WTC11 (cell line): ENCODE measurements around the gene EXD3. TPM values are rescaled to one million over a fixed set of nuclear protein-coding genes. Genes with fewer than 3 reads are reported as not detected.

ENCODE experiments used
- ATAC-seq: fragments of 200-7000 bp; cut with Tn5 transposase; 2 replicates; pipeline ENCODE4 v1.10.0; 2021; ENCODE audit warnings: mild to moderate bottlenecking, moderate library complexity
- CTCF ChIA-PET: fragments of 300-600 bp; sonication (Branson Sonifier 250); formaldehyde crosslinking; loops from one replicate; lab custom pipeline; 2021; ENCODE audit warnings: antibody characterized with exemption; lab: Charles Lee
- POLR2A ChIA-PET: fragments of 350-600 bp; sonication (Branson Sonifier 250); formaldehyde crosslinking; loops from one replicate; lab custom pipeline; 2021; ENCODE audit warnings: antibody characterized with exemption; lab: Charles Lee
- DNase-seq: peaks from one replicate; pipeline ENCODE4 v3.0.0; 2021; ENCODE audit warnings: low spot score
- H3K27ac Mint-ChIP-seq: 2 replicates; pipeline ENCODE4 v1.8.0; 2021; ENCODE audit warnings: mixed read lengths
- H3K27me3 Mint-ChIP-seq: 2 replicates; pipeline ENCODE4 v1.8.0; 2021; ENCODE audit warnings: low read depth, mild to moderate bottlenecking, moderate library complexity, mixed read lengths
- H3K36me3 Mint-ChIP-seq: 2 replicates; pipeline ENCODE4 v1.8.0; 2021; ENCODE audit warnings: mixed read lengths
- H3K4me1 Mint-ChIP-seq: 2 replicates; pipeline ENCODE4 v1.8.0; 2022; ENCODE audit warnings: mixed read lengths
- H3K4me3 Mint-ChIP-seq: 2 replicates; pipeline ENCODE4 v1.8.0; 2021; ENCODE audit warnings: mild to moderate bottlenecking, moderate library complexity, mixed read lengths
- H3K9me3 Mint-ChIP-seq: 2 replicates; pipeline ENCODE4 v1.8.0; 2021; ENCODE audit warnings: mixed read lengths
- FOXJ3 ChIP-seq: sonication (generic); formaldehyde crosslinking; IDR thresholded peaks from 2 replicates; pipeline ENCODE4 v1.9.0; 2021; ENCODE audit warnings: missing genetic modification reagents, mild to moderate bottlenecking, borderline replicate concordance
- NFATC4 ChIP-seq: fragments of 250-450 bp; sonication (Bioruptor Pico); IDR thresholded peaks from 2 replicates; pipeline ENCODE4 v1.9.0; 2021; ENCODE audit warnings: mild to moderate bottlenecking
- NR3C1 ChIP-seq: sonication (generic); formaldehyde crosslinking; conservative IDR thresholded peaks from 2 replicates; pipeline ENCODE4 v1.8.1; 2023; ENCODE audit warnings: low read depth, mild to moderate bottlenecking, missing genetic modification reagents
- SMAD3 ChIP-seq: sonication (generic); formaldehyde crosslinking; IDR thresholded peaks from 2 replicates; pipeline ENCODE4 v1.8.0; 2022; ENCODE audit warnings: missing genetic modification reagents, mild to moderate bottlenecking, borderline replicate concordance
- total RNA-seq: library from RNA; stranded (reverse); gene quantifications from 3 replicates; pipeline ENCODE4 v1.2.3, GENCODE V29; 2021
- TF ChIP-seq, protein P1 (sequence below): sonication (generic); formaldehyde crosslinking; IDR thresholded peaks from 2 replicates; pipeline ENCODE4 v1.8.1; 2022; ENCODE audit warnings: mild to moderate bottlenecking, missing genetic modification reagents, moderate library complexity, borderline replicate concordance
- TF ChIP-seq, protein P2 (sequence below): sonication (generic); formaldehyde crosslinking; IDR thresholded peaks from 2 replicates; pipeline ENCODE4 v1.8.0; 2022; ENCODE audit warnings: mild to moderate bottlenecking, missing genetic modification reagents
- TF ChIP-seq, protein P3 (sequence below): sonication (generic); formaldehyde crosslinking; IDR thresholded peaks from 2 replicates; pipeline ENCODE4 v1.8.1; 2022; ENCODE audit warnings: missing genetic modification reagents, borderline replicate concordance
- TF ChIP-seq, protein P4 (sequence below): sonication (generic); formaldehyde crosslinking; IDR thresholded peaks from 2 replicates; pipeline ENCODE4 v1.8.0; 2022; ENCODE audit warnings: mild to moderate bottlenecking, missing genetic modification reagents
- TF ChIP-seq, protein P5 (sequence below): sonication (generic); formaldehyde crosslinking; IDR thresholded peaks from 2 replicates; pipeline ENCODE4 v1.8.0; 2022; ENCODE audit warnings: mild to moderate bottlenecking, missing genetic modification reagents
- TF ChIP-seq, protein P6 (sequence below): fragments of 250-450 bp; sonication (Bioruptor Pico); IDR thresholded peaks from 2 replicates; pipeline ENCODE4 v1.9.0; 2021; ENCODE audit warnings: mild to moderate bottlenecking, borderline replicate concordance
- TF ChIP-seq, protein P7 (sequence below): sonication (generic); formaldehyde crosslinking; IDR thresholded peaks from 2 replicates; pipeline ENCODE4 v1.8.0; 2022; ENCODE audit warnings: missing genetic modification reagents

The EXD3 gene
- total RNA-seq, 1 experiment from 2014 or later: 21.2 TPM

DNA sequence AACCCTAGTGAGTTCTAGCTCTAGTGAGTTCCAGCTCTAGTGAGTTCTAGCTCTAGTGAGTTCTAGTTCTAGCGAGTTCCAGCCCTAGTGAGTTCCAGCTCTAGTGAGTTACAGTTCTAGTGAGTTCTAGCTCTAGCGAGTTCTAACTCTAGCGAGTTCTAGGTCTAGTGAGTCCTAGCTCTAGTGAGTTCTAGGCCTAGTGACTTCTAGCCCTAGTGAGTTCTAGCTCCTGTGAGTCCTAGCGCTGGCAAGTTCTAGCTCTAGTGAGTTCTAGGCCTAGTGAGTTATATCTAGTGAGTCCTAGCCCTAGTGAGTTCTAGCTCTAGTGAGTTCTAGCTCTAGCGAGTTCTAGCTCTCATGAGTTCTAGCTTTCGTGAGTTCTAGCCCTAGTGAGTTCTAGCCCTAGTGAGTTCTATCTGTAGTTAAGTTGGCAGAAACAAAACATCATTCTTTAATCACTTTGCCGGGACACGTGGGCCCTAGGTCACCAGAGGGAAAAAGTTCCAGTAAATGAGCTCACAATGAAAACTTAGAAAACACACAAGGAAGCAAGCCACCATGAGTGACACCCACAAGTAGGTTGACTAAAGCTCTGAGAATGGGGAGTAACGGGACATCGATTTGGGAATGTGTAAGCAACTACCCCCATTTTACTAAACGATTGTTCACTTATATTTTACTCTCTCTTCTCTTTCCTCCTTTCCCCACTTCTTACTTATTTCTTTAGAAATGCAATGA lies 47.5 kb downstream of the EXD3 start:
- Mint-ChIP-seq H3K4me3 (no peak overlapping the region), H3K27me3 (peaks cover 16% of the 10 kb centered on the region), H3K9me3 (0 out of 2 replicates have a peak, but pooled peaks cover 7% of the 10 kb centered on the region), H3K36me3 (peaks cover 8% of the 10 kb centered on the region; the same call in 1 of the 2 replicates), H3K27ac (no peak overlapping the region), H3K4me1 (no peaks in the 10 kb centered on the region)
- CTCF ChIA-PET: interaction anchor here (0.7 to 1.5 kb wide), 3 partner anchors 41 to 89 kb away, joined by 3 to 10 read pairs (median 7); partner anchors contain the start of gene NRARP
- TF ChIP-seq, protein P1, sequence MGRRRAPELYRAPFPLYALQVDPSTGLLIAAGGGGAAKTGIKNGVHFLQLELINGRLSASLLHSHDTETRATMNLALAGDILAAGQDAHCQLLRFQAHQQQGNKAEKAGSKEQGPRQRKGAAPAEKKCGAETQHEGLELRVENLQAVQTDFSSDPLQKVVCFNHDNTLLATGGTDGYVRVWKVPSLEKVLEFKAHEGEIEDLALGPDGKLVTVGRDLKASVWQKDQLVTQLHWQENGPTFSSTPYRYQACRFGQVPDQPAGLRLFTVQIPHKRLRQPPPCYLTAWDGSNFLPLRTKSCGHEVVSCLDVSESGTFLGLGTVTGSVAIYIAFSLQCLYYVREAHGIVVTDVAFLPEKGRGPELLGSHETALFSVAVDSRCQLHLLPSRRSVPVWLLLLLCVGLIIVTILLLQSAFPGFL (CRISPR knock-in tag): no peak
- DNase-seq (no peak), ATAC-seq (no peak)
- POLR2A ChIA-PET: no interaction called here

DNA sequence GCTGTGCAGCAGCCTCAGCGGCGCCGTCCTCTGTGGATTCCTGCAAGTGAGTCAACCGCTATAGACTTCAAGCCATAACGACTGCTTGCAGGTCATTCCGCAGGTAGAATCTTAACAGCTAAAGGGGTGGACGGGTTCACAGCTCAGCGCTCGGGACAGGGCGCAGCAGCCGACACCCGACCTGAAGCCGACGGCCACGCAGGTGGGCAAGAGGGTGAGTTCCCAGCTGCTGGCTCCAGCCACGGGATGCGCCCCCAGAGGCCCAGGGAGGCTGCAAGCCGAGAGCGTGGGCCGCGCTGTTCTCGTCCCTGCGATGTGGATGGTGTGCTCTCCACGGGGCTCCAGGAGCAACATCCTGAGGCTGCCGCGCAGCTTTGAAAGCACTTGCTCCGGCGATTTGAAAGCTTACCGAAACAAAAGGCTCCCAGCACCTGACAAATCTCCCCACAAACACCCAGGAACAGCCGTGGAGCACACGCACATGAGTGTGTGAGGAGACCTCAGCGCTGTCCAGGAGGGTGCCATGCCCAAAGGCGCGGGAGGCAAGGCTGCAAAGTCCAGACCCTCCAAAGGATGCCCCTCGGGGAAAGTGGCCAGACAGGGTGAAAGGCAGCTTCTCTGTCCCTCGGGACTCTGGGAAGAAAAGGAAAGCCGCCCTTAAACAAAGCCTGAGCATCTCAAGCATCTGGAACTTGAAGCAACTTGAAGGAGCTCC lies 48.7 kb downstream of the EXD3 start:
- ATAC-seq (no peak), DNase-seq (peak; percentile 20)
- Mint-ChIP-seq H3K4me1 (no peaks in the 10 kb centered on the region), H3K27ac (no peak overlapping the region), H3K9me3 (0 out of 2 replicates have a peak, but pooled peaks cover 7% of the 10 kb centered on the region), H3K27me3 (peaks cover 16% of the 10 kb centered on the region), H3K36me3 (peaks cover 8% of the 10 kb centered on the region; the same call in 1 of the 2 replicates), H3K4me3 (no peak overlapping the region)
- no peak for TF ChIP-seq NFATC4 (CRISPR knock-in tag)
- TF ChIP-seq, protein P2, sequence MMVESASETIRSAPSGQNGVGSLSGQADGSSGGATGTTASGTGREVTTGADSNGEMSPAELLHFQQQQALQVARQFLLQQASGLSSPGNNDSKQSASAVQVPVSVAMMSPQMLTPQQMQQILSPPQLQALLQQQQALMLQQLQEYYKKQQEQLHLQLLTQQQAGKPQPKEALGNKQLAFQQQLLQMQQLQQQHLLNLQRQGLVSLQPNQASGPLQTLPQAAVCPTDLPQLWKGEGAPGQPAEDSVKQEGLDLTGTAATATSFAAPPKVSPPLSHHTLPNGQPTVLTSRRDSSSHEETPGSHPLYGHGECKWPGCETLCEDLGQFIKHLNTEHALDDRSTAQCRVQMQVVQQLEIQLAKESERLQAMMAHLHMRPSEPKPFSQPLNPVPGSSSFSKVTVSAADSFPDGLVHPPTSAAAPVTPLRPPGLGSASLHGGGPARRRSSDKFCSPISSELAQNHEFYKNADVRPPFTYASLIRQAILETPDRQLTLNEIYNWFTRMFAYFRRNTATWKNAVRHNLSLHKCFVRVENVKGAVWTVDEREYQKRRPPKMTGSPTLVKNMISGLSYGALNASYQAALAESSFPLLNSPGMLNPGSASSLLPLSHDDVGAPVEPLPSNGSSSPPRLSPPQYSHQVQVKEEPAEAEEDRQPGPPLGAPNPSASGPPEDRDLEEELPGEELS: 0 out of 2 replicates have a peak, but pooled peaks have one; percentile 40
- TF ChIP-seq, protein P3, sequence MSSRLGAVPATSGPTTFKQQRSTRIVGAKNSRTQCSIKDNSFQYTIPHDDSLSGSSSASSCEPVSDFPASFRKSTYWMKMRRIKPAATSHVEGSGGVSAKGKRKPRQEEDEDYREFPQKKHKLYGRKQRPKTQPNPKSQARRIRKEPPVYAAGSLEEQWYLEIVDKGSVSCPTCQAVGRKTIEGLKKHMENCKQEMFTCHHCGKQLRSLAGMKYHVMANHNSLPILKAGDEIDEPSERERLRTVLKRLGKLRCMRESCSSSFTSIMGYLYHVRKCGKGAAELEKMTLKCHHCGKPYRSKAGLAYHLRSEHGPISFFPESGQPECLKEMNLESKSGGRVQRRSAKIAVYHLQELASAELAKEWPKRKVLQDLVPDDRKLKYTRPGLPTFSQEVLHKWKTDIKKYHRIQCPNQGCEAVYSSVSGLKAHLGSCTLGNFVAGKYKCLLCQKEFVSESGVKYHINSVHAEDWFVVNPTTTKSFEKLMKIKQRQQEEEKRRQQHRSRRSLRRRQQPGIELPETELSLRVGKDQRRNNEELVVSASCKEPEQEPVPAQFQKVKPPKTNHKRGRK (CRISPR knock-in tag): no peak
- TF ChIP-seq, protein P4, sequence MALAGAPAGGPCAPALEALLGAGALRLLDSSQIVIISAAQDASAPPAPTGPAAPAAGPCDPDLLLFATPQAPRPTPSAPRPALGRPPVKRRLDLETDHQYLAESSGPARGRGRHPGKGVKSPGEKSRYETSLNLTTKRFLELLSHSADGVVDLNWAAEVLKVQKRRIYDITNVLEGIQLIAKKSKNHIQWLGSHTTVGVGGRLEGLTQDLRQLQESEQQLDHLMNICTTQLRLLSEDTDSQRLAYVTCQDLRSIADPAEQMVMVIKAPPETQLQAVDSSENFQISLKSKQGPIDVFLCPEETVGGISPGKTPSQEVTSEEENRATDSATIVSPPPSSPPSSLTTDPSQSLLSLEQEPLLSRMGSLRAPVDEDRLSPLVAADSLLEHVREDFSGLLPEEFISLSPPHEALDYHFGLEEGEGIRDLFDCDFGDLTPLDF (CRISPR knock-in tag): no peak
- TF ChIP-seq, protein P5, sequence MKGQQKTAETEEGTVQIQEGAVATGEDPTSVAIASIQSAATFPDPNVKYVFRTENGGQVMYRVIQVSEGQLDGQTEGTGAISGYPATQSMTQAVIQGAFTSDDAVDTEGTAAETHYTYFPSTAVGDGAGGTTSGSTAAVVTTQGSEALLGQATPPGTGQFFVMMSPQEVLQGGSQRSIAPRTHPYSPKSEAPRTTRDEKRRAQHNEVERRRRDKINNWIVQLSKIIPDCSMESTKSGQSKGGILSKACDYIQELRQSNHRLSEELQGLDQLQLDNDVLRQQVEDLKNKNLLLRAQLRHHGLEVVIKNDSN (CRISPR knock-in tag): no peak
- no peak for TF ChIP-seq FOXJ3
- POLR2A ChIA-PET: no interaction called here
- CTCF ChIA-PET: interaction anchor here (0.6 to 1.5 kb wide), 5 partner anchors 49 to 154 kb away, joined by 3 to 10 read pairs (median 6); partner anchors contain the start of genes EXD3, NOXA1 and NRARP

DNA sequence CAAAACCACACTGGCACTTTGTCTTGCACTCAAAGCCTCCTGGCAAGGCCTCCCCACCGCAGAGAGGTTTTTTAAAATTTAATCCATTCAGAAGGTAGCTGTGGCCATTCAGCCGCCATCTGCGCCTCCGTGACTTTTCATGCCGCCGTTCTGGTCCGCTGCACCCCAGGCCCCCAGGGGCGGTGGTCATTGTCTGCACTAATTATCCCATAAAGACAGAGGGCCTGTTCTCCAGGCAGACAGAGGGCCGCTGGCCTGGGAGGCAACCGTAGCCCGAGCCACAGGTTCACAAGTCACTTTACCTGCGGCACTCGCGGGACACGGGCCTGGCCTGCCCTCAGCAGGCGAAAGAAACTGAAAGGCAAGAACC lies 49.4 kb downstream of the EXD3 start:
- POLR2A ChIA-PET: no interaction called here
- H3K4me3 Mint-ChIP-seq: no peak overlapping the region
- H3K4me1 Mint-ChIP-seq: no peaks in the 10 kb centered on the region
- DNase-seq (peak; percentile 11), ATAC-seq (no peak)
- CTCF ChIA-PET: interaction anchor here (0.5 to 1.5 kb wide), 5 partner anchors 22 to 155 kb away, joined by 3 to 6 read pairs (median 5); partner anchors contain the start of genes EXD3, NOXA1 and NRARP
- 0 out of 2 replicates have a peak, but pooled peaks cover 7% of the 10 kb centered on the region for H3K9me3 Mint-ChIP-seq
- H3K36me3 Mint-ChIP-seq: peaks cover 7% of the 10 kb centered on the region; the same call in 1 of the 2 replicates
- peaks cover 16% of the 10 kb centered on the region for H3K27me3 Mint-ChIP-seq
- peak overlapping the region; percentile 32; the same call in 1 of the 2 replicates for H3K27ac Mint-ChIP-seq
- TF ChIP-seq, protein P6, sequence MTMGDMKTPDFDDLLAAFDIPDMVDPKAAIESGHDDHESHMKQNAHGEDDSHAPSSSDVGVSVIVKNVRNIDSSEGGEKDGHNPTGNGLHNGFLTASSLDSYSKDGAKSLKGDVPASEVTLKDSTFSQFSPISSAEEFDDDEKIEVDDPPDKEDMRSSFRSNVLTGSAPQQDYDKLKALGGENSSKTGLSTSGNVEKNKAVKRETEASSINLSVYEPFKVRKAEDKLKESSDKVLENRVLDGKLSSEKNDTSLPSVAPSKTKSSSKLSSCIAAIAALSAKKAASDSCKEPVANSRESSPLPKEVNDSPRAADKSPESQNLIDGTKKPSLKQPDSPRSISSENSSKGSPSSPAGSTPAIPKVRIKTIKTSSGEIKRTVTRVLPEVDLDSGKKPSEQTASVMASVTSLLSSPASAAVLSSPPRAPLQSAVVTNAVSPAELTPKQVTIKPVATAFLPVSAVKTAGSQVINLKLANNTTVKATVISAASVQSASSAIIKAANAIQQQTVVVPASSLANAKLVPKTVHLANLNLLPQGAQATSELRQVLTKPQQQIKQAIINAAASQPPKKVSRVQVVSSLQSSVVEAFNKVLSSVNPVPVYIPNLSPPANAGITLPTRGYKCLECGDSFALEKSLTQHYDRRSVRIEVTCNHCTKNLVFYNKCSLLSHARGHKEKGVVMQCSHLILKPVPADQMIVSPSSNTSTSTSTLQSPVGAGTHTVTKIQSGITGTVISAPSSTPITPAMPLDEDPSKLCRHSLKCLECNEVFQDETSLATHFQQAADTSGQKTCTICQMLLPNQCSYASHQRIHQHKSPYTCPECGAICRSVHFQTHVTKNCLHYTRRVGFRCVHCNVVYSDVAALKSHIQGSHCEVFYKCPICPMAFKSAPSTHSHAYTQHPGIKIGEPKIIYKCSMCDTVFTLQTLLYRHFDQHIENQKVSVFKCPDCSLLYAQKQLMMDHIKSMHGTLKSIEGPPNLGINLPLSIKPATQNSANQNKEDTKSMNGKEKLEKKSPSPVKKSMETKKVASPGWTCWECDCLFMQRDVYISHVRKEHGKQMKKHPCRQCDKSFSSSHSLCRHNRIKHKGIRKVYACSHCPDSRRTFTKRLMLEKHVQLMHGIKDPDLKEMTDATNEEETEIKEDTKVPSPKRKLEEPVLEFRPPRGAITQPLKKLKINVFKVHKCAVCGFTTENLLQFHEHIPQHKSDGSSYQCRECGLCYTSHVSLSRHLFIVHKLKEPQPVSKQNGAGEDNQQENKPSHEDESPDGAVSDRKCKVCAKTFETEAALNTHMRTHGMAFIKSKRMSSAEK: no peak
- TF ChIP-seq, protein P7, sequence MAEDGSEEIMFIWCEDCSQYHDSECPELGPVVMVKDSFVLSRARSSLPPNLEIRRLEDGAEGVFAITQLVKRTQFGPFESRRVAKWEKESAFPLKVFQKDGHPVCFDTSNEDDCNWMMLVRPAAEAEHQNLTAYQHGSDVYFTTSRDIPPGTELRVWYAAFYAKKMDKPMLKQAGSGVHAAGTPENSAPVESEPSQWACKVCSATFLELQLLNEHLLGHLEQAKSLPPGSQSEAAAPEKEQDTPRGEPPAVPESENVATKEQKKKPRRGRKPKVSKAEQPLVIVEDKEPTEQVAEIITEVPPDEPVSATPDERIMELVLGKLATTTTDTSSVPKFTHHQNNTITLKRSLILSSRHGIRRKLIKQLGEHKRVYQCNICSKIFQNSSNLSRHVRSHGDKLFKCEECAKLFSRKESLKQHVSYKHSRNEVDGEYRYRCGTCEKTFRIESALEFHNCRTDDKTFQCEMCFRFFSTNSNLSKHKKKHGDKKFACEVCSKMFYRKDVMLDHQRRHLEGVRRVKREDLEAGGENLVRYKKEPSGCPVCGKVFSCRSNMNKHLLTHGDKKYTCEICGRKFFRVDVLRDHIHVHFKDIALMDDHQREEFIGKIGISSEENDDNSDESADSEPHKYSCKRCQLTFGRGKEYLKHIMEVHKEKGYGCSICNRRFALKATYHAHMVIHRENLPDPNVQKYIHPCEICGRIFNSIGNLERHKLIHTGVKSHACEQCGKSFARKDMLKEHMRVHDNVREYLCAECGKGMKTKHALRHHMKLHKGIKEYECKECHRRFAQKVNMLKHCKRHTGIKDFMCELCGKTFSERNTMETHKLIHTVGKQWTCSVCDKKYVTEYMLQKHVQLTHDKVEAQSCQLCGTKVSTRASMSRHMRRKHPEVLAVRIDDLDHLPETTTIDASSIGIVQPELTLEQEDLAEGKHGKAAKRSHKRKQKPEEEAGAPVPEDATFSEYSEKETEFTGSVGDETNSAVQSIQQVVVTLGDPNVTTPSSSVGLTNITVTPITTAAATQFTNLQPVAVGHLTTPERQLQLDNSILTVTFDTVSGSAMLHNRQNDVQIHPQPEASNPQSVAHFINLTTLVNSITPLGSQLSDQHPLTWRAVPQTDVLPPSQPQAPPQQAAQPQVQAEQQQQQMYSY (CRISPR knock-in tag): no peak
- no peak for TF ChIP-seq NR3C1 (CRISPR knock-in tag)
- TF ChIP-seq SMAD3 (CRISPR knock-in tag): no peak
